H9 (cell line): Measurements from ENCODE around the gene PLCH1. TPM values are rescaled to one million over a fixed set of nuclear protein-coding genes. Genes with fewer than 3 reads are reported as not detected.

Source experiments
- DNase-seq: peaks from one replicate; pipeline ENCODE4 v3.0.0-alpha.2; 2017
- H2AFZ ChIP-seq: one replicate; pipeline ENCODE4 v1.6.1; 2013; ENCODE audit warnings: mild to moderate bottlenecking, low read length, control low read depth, moderate library complexity
- H2AK5ac ChIP-seq: 2 replicates; pipeline ENCODE4 v1.6.1; 2013; ENCODE audit warnings: low read length, control low read depth, mixed read lengths; ENCODE audit not compliant: insufficient read length
- H2BK120ac ChIP-seq: one replicate; pipeline ENCODE4 v1.6.1; 2013; ENCODE audit warnings: low read depth, mild to moderate bottlenecking, low read length, control low read depth, inconsistent platforms; ENCODE audit not compliant: poor library complexity, severe bottlenecking
- H2BK12ac ChIP-seq: 2 replicates; pipeline ENCODE4 v1.6.1; 2013; ENCODE audit warnings: low read length, control low read depth, mixed read lengths, low read depth; ENCODE audit not compliant: insufficient read length
- H2BK15ac ChIP-seq: 2 replicates; pipeline ENCODE4 v1.6.1; 2013; ENCODE audit warnings: low read depth, low read length, control low read depth
- H2BK20ac ChIP-seq: one replicate; pipeline ENCODE4 v1.6.1; 2013; ENCODE audit warnings: low read depth, mild to moderate bottlenecking, low read length, control low read depth, inconsistent platforms; ENCODE audit not compliant: poor library complexity, severe bottlenecking
- H2BK5ac ChIP-seq: 2 replicates; pipeline ENCODE4 v1.6.1; 2013; ENCODE audit warnings: low read length, control low read depth, mixed read lengths; ENCODE audit not compliant: insufficient read length
- H3K14ac ChIP-seq: 2 replicates; pipeline ENCODE4 v1.6.1; 2013; ENCODE audit warnings: low read length, control low read depth; ENCODE audit not compliant: insufficient read depth
- H3K18ac ChIP-seq: 2 replicates; pipeline ENCODE4 v1.6.1; 2013; ENCODE audit warnings: low read depth, mild to moderate bottlenecking, mixed read lengths, low read length, control low read depth; ENCODE audit not compliant: insufficient read length
- H3K23ac ChIP-seq: 2 replicates; pipeline ENCODE4 v1.6.1; 2013; ENCODE audit warnings: low read length, control low read depth, mixed read lengths, low read depth; ENCODE audit not compliant: insufficient read length
- H3K23me2 ChIP-seq: 2 replicates; pipeline ENCODE4 v1.6.1; 2013; ENCODE audit warnings: low read depth, mild to moderate bottlenecking, mixed read lengths, low read length, control low read depth; ENCODE audit not compliant: insufficient read length, poor library complexity, severe bottlenecking
- H3K27ac ChIP-seq: 2 replicates; pipeline ENCODE4 v1.5.1; 2013; ENCODE audit warnings: low read length, control low read depth, mixed read lengths, low read depth; ENCODE audit not compliant: insufficient read length
- H3K27me3 ChIP-seq: 2 replicates; pipeline ENCODE4 v1.6.1; 2013; ENCODE audit warnings: low read length, control low read depth, inconsistent platforms; ENCODE audit not compliant: insufficient read depth
- H3K4ac ChIP-seq: 2 replicates; pipeline ENCODE4 v1.6.1; 2013; ENCODE audit warnings: low read depth, mild to moderate bottlenecking, control low read depth, inconsistent platforms, low read length, moderate library complexity
- H3K4me1 ChIP-seq: 2 replicates; pipeline ENCODE4 v1.6.1; 2013; ENCODE audit warnings: low read length, control low read depth, inconsistent platforms; ENCODE audit not compliant: insufficient read depth
- H3K4me2 ChIP-seq: 2 replicates; pipeline ENCODE4 v1.6.1; 2013; ENCODE audit warnings: low read length, control low read depth, mixed read lengths; ENCODE audit not compliant: insufficient read length, insufficient read depth
- H3K56ac ChIP-seq: 2 replicates; pipeline ENCODE4 v1.6.1; 2013; ENCODE audit warnings: low read depth, mild to moderate bottlenecking, mixed read lengths, low read length, control low read depth; ENCODE audit not compliant: insufficient read length
- H3K79me1 ChIP-seq: 2 replicates; pipeline ENCODE4 v1.6.1; 2013; ENCODE audit warnings: low read depth, mild to moderate bottlenecking, moderate library complexity, low read length, control low read depth, inconsistent platforms; ENCODE audit not compliant: insufficient read depth, poor library complexity, severe bottlenecking
- H3K79me2 ChIP-seq: 2 replicates; pipeline ENCODE4 v1.6.1; 2013; ENCODE audit warnings: low read length, control low read depth, inconsistent platforms; ENCODE audit not compliant: insufficient read depth
- H3K9ac ChIP-seq: 2 replicates; pipeline ENCODE4 v1.6.1; 2013; ENCODE audit warnings: low read length, control low read depth, mixed read lengths; ENCODE audit not compliant: insufficient read length; ENCODE audit errors: extremely low read depth
- H3K9me3 ChIP-seq: one replicate; pipeline ENCODE4 v1.6.1; 2013; ENCODE audit warnings: low read depth, low read length, inconsistent platforms; ENCODE audit not compliant: control insufficient read depth
- H3T11ph ChIP-seq: one replicate; pipeline ENCODE4 v1.6.1; 2013; ENCODE audit warnings: mild to moderate bottlenecking, low read length, control low read depth, inconsistent platforms
- H4K20me1 ChIP-seq: one replicate; pipeline ENCODE4 v1.6.1; 2013; ENCODE audit not compliant: control insufficient read depth, insufficient read length, insufficient read depth
- H4K5ac ChIP-seq: 2 replicates; pipeline ENCODE4 v1.6.1; 2013; ENCODE audit warnings: low read depth, mild to moderate bottlenecking, mixed read lengths, low read length, control low read depth; ENCODE audit not compliant: insufficient read length
- H4K8ac ChIP-seq: replicated peaks from 2 replicates; pipeline ENCODE4 v1.6.1; 2013; ENCODE audit warnings: low read length, control low read depth, mixed read lengths, low read depth; ENCODE audit not compliant: insufficient read length
- H4K91ac ChIP-seq: 2 replicates; pipeline ENCODE4 v1.6.1; 2013; ENCODE audit warnings: low read depth, mild to moderate bottlenecking, moderate library complexity, mixed read lengths, low read length, control low read depth; ENCODE audit not compliant: insufficient read length
- H3K27ac Mint-ChIP-seq, 3 experiments: 2 replicates in 2 of 3; 3 replicates in 1 of 3; pipeline ENCODE4 v1.8.0; 2020 to 2021; ENCODE audit warnings: mixed read lengths in 3 of 3, mild to moderate bottlenecking in 1 of 3, moderate library complexity in 1 of 3
- H3K27me3 Mint-ChIP-seq: 2 replicates; pipeline ENCODE4 v1.8.0; 2021; ENCODE audit warnings: low read depth, mild to moderate bottlenecking, moderate library complexity, mixed read lengths
- H3K36me3 Mint-ChIP-seq, 3 experiments: 2 replicates in 2 of 3; 3 replicates in 1 of 3; pipeline ENCODE4 v1.8.0; 2020 to 2021; ENCODE audit warnings: low read depth in 3 of 3, mixed read lengths in 3 of 3; ENCODE audit not compliant: insufficient read depth in 1 of 3
- H3K4me1 Mint-ChIP-seq, 2 experiments: 2 replicates each; pipeline ENCODE4 v1.8.0; 2020; ENCODE audit warnings: mixed read lengths in 2 of 2
- H3K4me3 Mint-ChIP-seq, 2 experiments: 2 replicates in 1 of 2; 3 replicates in 1 of 2; pipeline ENCODE4 v1.8.0; 2020 to 2021; ENCODE audit warnings: mild to moderate bottlenecking in 2 of 2, mixed read lengths in 2 of 2, moderate library complexity in 1 of 2
- H3K9me3 Mint-ChIP-seq, 2 experiments: 2 replicates in 1 of 2; 3 replicates in 1 of 2; pipeline ENCODE4 v1.8.0; 2020; ENCODE audit warnings: mild to moderate bottlenecking in 2 of 2, mixed read lengths in 2 of 2, moderate library complexity in 1 of 2
- total RNA-seq: library from RNA; stranded (reverse); gene quantifications from 2 replicates; pipeline ENCODE4 v1.2.1, GENCODE V29; 2021
- TF ChIP-seq, protein P1 (sequence below): fragments of 200-600 bp; sonication (generic); conservative IDR thresholded peaks from 3 replicates; pipeline ENCODE4 v1.8.0; 2021; ENCODE audit warnings: antibody characterized with exemption, mild to moderate bottlenecking

The PLCH1 gene
- total RNA-seq, 1 experiment from 2014 or later = 19.0 TPM

DNA sequence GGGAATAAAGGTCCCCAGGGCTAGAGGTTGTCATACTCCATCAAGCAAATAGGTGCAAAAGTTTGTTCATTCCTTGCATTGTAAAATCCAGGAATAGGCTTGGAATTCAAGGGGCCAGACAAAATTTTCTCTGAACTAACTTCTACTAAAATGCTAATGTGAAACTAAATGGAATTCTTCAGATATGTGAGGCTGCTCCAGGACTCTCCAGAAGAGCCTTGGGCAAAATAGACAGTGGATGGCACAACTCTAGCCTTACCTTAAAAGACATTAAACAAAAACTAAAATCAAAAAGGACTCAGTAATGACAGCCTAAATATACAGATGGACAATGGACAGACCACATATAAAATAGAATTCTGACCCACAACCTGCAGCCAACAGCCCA is 320.6 kb downstream of the PLCH1 start:
- Histone ChIP-seq H3K4me2 (no peak overlapping the region), H2AFZ (no peak overlapping the region), H3K18ac (no peak overlapping the region), H2AK5ac (no peak overlapping the region), H4K5ac (no peak overlapping the region), H3K23me2 (no peaks in the 10 kb centered on the region), H2BK12ac (no peak overlapping the region), H3K56ac (no peak overlapping the region), H3K4ac (no peak overlapping the region), H3K23ac (no peak overlapping the region), H3K79me2 (no peaks in the 10 kb centered on the region), H4K20me1 (no peaks in the 10 kb centered on the region), H2BK20ac (no peak overlapping the region), H3K14ac (no peak overlapping the region), H2BK5ac (no peak overlapping the region), H4K91ac (no peak overlapping the region), H3K79me1 (no peaks in the 10 kb centered on the region), H3K9ac (no peak overlapping the region), H3K27ac (no peak overlapping the region), H4K8ac (no peak overlapping the region), H3K9me3 (no peaks in the 10 kb centered on the region), H2BK120ac (no peak overlapping the region), H3T11ph (no peak overlapping the region), H3K27me3 (no peaks in the 10 kb centered on the region), H3K4me1 (peaks cover 15% of the 10 kb centered on the region; the same call in 1 of the 2 replicates), H2BK15ac (no peak overlapping the region)
- Mint-ChIP-seq H3K36me3 (peaks cover 9 to 21% (median 15%) of the 10 kb centered on the region in 3 experiments), H3K27ac (no peak overlapping the region), H3K4me3 (no peak overlapping the region), H3K4me1 (peaks cover 35 to 38% of the 10 kb centered on the region in 2 experiments), H3K9me3 (peaks cover 11 to 16% of the 10 kb centered on the region in 2 experiments), H3K27me3 (peaks cover 1% of the 10 kb centered on the region; the same call in 1 of the 2 replicates)
- DNase-seq = no peak
- TF ChIP-seq, protein P1, sequence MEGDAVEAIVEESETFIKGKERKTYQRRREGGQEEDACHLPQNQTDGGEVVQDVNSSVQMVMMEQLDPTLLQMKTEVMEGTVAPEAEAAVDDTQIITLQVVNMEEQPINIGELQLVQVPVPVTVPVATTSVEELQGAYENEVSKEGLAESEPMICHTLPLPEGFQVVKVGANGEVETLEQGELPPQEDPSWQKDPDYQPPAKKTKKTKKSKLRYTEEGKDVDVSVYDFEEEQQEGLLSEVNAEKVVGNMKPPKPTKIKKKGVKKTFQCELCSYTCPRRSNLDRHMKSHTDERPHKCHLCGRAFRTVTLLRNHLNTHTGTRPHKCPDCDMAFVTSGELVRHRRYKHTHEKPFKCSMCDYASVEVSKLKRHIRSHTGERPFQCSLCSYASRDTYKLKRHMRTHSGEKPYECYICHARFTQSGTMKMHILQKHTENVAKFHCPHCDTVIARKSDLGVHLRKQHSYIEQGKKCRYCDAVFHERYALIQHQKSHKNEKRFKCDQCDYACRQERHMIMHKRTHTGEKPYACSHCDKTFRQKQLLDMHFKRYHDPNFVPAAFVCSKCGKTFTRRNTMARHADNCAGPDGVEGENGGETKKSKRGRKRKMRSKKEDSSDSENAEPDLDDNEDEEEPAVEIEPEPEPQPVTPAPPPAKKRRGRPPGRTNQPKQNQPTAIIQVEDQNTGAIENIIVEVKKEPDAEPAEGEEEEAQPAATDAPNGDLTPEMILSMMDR = no peak
